NCI-H774 (cell line): ENCODE results near the gene DDX11.
"Not testable (repeated sequence)": the region's sequence is repeated elsewhere in the genome, so short reads cannot be mapped to it uniquely, and the experiment has no call there.

Experiments used
- DNase-seq: peaks from one replicate; lab custom pipeline; 2025; lab: John Stamatoyannopoulos, UW

Gene DDX11

DNA sequence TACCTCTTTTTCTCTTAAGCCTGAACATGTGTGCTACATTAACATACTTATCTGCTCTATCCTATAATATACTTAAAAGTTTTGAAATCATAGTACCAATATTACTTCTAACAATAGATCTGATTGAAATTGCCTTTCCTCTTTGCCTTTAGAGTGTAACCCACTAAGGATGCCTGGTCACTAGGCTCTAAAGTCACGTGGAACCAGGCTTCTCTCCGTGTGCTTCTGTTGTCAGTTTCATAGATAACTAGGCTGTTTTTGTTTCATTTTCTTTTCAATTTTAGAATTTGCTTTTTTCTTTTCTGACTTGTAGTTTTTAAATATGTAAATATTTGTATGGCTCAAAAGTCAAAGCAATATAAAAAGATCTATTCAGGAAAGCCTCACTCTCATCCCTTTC lies 25.8 kb downstream of the DDX11 start:
- DNase-seq: not testable (repeated sequence)

DNA sequence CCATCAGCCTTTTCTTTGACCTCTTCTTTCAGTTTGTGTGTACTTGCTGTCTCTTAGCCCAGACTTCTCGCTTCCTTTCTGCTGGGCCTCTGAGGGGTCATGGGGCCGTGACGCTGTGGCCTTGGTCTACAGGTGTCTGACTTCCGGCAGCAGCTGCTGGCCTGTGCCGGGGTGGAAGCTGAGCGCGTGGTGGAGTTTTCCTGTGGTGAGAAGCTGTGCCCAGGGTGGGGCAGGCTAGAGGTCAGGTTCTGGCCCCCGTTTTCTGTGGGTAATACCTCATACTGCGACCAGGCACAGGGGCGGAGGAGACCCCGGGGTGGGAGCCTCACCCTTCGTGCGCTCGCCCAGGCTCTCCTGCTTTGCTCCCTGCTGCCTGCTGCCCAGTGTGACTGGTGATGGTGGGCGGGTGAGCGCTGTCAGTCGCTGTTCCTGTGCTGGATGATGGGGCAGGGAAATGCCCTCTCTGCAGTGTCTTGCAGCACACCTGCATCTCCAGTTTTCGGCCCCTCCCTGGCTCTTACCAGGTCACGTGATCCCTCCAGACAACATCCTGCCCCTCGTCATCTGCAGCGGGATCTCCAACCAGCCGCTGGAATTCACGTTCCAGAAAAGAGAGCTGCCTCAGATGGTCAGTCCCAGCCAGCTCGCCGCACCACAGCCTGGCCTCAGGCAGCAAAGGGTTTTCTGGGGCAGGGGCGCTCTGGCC lies 27.0 kb downstream of the DDX11 start:
- not testable (repeated sequence) for DNase-seq

DNA sequence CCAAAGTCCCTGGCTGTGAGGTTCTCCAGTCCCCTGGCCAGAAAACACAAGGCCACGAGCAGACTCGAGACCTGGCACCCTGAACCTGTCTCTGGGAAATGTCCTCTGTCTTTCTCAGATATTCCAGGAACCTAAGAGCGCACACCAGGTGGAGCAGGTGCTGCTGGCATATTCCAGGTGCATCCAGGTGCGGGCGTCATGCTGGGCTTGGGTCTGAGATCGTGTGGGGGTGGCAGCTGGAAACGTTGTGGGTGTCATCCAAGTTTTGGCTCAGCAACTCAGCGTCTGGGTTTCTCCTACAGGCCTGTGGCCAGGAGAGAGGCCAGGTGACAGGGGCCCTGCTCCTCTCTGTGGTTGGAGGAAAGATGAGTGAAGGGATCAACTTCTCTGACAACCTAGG lies 28.5 kb downstream of the DDX11 start:
- peak; percentile 78 for DNase-seq

DNA sequence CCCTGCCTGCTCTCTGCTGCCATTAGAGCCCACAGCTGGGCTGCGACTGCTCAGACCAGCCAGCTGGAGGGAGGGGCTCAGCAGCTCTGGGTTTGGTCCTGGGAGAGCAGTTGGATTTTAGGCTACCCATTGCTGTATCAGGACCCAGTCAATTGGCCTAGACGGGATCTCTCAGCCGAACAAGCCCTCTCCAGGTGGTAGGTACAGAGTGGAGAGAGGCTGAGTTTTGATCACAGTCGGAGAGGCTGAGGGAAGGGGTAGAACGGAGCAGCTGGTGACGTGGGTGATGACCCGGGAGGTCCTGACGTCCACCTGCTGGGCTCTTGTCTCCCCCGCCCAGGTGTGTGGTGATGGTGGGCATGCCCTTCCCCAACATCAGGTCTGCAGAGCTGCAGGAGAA lies 28.9 kb downstream of the DDX11 start:
- not testable (repeated sequence) for DNase-seq

DNA sequence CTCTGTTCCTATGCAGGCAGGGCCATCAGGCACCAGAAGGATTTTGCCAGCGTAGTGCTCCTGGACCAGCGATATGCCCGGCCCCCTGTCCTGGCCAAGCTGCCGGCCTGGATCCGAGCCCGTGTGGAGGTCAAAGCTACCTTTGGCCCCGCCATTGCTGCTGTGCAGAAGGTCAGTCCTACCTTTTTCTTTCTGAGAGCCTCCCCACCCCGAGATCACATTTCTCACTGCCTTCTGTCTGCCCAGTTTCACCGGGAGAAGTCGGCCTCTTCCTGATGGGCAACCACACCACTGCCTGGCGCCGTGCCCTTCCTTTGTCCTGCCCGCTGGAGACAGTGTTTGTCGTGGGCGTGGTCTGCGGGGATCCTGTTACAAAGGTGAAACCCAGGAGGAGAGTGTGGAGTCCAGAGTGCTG lies 29.9 kb downstream of the DDX11 start:
- peak; percentile 94 for DNase-seq

DNA sequence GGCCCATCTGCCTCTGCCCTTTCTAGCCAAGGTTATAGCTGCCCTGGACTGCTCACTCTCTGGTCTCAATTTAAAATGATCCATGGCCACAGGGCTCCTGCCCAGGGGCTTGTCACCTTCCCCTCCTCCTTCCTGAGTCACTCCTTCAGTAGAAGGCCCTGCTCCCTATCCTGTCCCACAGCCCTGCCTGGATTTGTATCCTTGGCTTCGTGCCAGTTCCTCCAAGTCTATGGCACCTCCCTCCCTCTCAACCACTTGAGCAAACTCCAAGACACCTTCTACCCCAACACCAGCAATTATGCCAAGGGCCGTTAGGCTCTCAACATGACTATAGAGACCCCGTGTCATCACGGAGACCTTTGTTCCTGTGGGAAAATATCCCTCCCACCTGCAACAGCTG lies 30.6 kb downstream of the DDX11 start:
- not testable (repeated sequence) for DNase-seq

DNA sequence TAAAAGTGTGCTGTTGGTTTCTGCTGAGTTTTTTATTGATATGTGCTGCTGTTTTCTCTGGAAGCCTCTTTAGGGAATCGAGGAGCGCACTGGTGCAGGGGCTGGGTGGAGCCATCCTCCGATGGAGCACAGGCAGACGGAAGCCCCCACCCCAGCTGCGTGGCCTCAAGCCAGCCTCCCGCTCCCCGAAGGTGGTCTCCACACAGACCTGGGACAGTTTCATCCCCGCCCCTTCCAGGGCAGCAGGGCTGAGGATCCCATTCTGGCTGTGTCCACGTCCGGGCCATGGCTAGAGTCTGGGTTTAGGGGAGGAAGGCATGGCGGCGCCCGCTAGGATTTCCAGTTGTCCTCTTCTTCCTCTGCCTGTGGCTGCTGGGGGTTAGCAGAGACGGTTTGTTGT lies 31.1 kb downstream of the DDX11 start:
- DNase-seq: not testable (repeated sequence)

DNA sequence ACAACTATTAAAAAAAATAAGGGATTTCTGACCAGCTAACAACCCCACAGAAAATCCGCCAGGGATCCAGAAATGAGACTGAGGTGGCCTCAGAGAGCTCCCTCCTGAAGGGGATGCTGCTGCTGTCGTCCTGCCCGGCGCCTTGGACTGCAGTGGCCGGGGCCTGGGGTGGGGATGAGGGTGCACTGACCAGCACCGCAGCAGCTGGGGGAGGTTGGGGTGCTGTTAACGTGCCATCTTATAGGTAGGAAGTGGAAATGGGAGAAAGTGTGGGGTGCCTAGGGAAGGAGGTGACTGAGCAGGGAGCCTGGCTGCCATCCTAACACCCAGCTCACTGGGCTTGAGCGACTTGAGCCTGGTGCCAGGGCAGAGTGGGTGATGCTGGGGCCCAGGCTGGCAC lies 32.0 kb downstream of the DDX11 start:
- no peak for DNase-seq

DNA sequence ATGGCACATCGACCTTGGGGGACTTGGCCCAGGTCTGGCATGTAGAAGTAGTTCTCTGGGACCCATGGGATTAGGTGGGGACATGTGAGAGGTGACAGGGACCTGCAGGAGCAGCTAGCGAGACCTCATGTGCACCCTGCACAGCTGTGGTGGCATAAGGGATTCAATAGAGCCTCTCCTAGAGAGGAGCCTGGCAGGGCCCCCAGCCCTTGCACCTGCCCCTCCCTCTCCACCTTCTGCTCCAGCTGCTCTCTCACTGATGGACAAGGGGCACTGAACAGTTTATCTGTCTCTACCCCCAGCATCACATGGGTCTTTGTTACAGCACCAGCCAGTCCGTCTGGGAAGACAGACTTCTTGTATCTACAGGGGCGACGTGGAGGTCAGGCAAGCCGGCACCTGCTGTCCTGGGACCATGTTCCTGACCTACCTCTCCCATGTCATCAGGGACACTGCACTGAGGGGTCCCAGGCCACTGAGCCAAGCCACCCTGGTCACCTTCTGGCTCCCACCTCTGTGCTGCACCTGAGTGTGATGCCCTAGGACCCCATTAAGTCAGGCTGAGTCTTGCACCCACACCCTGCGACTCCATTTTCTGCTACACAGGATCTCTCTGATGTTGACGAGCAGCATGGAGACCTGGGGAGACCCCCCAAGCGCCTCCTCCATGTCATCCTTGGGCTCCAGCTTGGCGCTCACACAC lies 32.6 kb downstream of the DDX11 start:
- DNase-seq: peak; percentile 74

DNA sequence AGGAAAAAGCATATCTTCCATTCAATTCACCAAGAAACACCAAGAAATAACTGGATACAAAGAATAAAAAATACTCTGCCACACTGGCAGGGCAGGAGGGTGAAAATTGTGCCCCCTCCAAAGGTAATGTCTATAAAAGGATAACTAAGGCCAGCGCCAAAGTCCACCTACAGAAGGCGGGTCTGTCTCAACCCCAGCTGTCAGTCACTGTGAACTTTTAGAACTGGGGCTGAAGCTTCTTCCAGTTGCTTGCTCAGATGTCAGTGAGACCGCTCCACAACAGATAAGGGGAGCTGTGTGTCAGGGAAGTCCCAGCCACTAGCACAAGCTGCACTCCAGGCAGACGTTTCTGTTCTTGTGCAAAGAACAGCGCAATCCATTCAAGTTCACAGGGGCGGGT lies 36.1 kb downstream of the DDX11 start:
- DNase-seq: not testable (repeated sequence)

DNA sequence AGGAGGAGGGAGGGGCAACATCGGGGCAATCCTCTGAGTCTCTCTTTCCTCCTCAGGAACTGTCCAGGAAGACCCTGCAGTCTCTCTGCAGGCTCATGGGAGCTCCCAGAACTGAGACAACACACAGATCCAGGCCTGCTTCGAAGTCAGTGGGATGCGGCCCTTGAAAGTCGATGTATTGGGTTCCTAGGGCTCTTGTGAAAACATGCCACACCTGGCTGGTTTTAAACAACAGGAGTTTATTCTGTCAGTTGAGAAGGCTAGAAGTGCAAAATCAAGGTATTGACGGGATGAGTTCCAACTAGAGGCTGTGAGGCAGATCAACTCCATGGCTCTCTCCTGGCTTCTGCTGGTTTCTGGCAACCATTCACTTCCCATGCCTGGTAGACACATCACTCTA lies 36.6 kb downstream of the DDX11 start:
- DNase-seq: not testable (repeated sequence)

DNA sequence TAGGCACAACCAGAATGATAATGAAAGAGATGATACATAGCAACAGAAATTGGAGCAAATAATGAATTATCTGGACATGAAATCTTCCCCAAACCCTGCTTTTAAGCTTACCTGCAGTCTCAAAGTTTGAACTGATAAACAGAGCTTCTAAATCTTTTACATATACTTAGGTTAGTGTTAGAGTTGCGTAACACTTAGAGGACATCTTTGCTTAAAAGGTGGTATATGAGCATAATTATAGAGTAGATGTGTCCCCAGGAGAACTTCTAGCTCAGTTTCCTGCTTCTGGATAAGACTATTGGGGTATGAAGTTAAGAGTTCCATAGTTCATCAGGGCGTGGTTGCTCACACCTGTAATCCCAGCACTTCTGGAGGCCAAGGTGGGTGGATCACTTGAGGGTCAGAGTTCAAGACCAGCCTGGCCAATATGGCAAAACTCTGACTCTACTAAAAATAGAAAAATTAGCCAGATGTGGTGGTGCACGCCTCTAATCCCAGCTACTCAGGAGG lies 41.5 kb downstream of the DDX11 start:
- not testable (repeated sequence) for DNase-seq

DNA sequence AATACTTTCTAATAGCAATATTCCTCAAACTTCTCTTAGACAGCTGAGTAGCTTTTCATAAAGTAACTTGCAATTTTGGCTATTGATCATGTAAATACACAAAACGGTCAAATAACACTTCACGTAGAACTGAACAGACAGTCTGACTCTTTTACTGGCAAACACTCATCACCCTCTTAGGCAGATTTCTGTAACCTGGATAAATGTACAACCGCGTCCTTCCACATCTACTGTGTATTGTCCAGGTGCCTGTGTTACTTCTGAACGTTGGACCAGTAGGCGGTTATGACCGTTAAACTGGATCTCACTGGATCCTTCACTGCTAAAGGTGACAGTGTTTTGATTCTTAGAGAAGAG lies 43.2 kb downstream of the DDX11 start:
- DNase-seq: not testable (repeated sequence)

DNA sequence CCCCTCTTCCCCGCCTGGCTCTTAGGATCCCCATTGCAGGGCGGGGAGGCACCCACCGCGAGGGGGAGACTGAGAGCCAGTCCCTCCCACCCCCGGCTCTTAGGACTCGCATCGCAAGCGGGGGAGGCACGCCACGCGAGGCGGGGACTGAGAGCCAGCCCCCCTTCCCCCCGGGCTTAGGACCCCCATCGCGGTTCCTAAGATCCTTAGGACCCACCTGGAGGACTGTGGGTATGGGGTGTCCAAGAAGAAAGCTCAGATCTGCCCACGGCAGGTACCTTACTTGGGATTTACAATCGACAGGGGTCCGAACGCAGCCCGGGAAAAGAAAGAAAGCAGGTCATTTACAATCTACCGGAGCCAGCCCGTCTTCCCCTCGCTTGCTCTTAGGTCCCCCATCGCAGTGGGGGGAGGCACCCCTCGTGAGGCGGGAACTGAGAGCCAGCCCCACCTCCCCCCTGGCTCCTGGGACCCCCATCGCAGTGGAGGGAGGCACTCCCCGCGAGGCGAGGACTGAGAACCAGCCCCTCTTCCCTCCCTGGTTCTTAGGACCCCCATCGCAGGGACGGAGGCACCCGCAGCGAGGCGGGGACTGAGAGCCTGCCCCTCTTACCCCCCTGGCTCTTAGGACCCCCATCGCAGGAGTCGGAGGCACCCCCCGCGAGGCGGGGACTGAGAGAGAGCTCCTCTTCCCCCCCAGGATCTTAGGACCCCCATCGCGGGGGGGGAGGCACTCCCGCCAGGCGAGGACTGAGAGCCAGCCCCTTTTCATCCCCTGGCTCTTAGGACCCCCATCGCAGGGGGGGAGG lies 43.7 kb downstream of the DDX11 start:
- DNase-seq: peak; percentile 82

DNA sequence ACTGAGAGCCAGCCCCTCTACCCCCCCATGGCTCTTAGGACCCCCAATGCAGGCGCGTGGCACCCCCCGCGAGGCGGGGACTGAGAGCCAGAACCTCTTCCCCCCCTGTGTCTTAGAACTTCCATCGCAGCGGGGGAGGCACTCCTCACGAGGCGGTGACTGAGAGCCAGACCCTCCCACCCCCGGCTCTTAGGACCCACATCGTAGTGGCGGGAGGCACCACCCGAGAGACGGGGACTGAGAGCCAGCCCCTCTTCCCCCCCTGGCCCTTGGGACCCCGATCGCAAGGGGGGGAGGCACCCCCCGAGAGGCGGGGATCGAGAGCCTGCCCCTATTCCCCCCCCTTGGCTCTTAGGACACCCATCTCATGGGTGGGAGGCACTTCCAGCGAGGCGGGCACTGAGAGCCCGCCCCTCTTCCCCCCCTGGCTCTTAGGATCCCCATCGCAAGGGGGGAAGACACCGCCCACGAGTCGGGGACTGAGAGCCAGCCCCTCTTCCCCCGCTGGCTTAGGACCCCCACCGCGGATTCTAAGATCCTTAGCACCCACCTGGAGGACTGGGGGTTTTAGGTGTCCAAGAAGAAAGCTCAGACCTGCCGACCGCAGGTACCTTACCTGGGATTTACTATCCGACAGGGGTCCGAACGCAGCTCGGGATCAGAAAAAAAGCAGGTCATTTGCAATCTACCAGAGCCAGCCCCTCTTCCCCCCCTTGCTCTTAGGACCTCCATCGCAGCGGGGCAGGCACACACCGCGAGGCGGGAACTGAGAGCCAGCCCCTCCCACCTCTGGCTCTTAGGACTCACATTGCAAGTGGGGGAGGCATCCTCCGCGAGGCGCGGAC lies 44.9 kb downstream of the DDX11 start:
- peak; percentile 68 for DNase-seq

DNA sequence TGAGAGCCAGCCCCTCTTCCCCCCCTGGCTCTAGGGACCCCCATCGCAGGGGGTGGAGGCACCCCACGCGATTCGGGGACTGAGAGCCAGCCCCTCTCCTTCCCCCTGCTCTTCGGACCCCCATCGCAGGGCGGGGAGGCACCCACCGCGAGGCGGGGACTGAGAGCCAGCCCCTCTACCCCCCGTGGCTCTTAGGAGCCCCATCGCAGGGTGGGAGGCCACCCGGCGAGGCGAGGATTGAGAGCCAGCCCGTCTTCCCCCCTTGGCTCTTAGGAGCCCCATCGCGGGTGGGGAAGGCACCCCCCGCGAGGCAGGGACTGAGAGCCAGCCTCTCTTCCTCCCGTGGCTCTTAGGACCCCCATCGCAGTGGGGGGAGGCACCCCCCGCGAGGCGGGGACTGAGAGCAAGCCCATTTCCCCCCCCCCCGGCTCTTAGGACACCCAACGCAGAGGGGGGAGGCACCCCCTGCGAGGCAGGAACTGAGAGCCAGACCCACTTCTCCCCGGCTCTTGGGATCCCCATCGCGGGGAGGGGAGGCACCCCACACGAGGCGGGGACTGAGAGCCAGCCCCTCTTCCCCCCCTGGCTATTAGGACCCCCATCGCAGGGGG lies 45.6 kb downstream of the DDX11 start:
- DNase-seq: no peak

DNA sequence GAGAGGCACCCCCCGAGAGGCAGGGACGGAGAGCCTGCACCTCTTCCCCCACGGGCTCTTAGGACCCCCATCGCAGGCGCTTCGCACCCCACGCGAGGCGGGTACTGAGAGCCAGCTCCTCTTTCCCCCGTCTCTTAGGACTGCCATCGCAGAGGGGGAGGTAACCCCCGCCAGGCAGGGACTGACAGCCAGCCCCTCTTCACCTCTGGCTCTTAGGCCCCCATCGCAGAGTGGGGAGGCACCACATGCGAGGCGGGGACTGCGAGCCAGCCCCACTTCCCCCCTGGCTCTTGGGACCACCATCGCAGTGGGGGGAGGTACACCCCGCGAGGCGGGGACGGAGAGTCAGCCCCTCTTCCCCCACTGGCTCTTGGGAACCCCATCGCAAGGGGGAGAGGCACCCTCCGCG lies 46.1 kb downstream of the DDX11 start:
- no peak for DNase-seq

DNA sequence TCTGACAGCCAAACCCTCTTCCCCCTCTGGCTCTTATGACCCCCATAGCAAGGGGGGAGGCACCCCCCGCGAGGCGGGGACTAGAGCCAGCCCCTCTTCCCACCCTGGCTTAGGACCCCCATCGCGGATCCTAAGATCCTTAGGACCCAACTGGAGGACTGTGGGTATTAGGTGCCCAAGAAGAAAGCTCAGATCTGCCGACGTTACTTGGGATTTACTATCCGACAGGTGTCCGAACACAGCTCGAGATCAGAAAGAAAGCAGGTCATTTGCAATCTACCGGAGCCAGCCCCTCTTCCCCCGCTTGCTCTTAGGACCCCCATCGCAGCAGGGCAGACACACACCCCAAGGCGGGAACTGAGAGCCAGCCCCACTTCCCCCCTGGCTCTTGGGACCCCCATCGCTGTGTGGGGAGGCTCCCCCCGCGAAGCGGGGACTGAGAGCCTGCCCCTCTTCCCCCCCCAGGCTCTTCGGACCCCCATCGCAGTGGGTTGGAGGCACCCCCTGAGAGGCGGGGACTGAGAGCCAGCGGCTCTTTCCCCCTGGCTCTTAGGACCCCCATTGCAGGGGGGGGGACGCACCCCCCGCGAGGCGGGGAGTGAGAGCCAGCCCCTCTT lies 46.8 kb downstream of the DDX11 start:
- no peak for DNase-seq

DNA sequence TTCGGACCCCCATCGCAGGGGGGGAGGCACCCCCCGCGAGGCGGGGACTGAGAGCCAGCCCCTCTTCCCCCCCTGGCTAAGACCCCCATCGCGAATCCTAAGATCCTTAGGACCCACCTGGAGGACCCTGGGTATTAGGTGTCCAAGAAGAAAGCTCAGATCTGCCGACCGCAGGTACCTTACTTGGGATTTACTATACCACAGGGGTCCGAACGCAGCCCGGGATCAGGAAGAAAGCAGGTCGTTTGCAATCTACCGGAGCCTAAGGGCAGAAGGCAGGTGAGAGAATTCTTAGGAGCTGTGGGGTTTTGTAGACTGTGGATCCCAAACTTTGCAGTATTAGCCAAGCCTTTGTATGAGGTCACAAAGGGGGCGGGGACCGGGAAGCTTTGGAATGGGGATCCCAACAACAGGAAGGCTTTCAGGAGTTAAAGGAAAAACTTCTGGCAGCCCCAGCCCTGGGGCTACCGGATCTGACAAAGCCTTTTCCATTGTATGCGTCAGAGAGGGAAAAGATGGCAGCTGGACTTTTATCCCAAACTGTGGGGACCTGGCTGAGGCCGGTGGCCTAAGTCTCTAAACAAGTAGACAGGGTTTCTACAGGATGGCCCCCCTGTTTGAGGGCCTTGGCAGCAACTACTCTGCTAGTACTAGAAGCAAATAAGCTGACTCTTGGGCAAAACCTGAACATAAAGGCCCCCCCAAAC lies 47.5 kb downstream of the DDX11 start:
- not testable (repeated sequence) for DNase-seq

DNA sequence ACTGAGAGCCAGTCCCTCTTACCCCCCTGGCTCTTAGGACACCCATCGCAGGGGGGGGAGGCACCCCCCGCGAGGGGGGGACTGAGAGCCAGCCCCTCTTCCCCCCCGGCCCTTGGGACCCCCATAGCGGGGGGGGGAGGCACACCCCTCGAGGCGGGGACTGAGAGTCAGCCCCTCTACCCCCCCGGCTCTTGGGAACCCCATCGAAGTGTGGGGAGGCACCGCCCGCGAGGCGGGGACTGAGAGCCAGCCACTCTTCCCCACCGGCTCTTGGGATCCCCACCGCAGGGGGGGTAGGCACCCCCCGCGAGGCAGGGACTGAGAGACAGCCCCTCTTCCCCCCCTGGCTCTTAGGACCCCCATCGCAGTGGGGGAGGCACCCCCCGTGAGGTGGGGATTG lies 48.8 kb downstream of the DDX11 start:
- no peak for DNase-seq
